HepG2 (cell line): Measurements from ENCODE around the gene RPS19BP1. TPM values are rescaled to one million over a fixed set of nuclear protein-coding genes. Genes with fewer than 3 reads are reported as not detected.

Experiments used
- ATAC-seq: fragments of 200-7000 bp; cut with Tn5 transposase; 3 replicates; pipeline ENCODE4 v1.9.1; 2020; ENCODE audit warnings: mild to moderate bottlenecking, moderate library complexity
- BruUV-seq: library from RNA; stranded (reverse); fragments of 400-500 nt; replicated peaks from 2 replicates; lab custom pipeline; 2021; lab: Mats Ljungman, UMichigan
- CTCF ChIA-PET: fragments of 300-600 bp; formaldehyde crosslinking; extraction: SDS; loops from one replicate; lab custom pipeline; 2021; ENCODE audit warnings: low total read pairs, inconsistent platforms, low intra/inter-chr PET ratio; lab: Yijun Ruan, JAX
- POLR2A ChIA-PET: fragments of 350-600 bp; sonication (Branson Sonifier 250); formaldehyde crosslinking; loops from one replicate; lab custom pipeline; 2020; ENCODE audit warnings: antibody characterized with exemption, inconsistent platforms; lab: Yijun Ruan, JAX
- DNase-seq: peaks from one replicate; pipeline ENCODE4 v3.0.0-alpha.2; 2015; ENCODE audit warnings: low spot score
- FAIRE-seq: peaks from 3 replicates; lab custom pipeline; 2011; peaks lifted over from hg19 to GRCh38; lab: Jason Lieb, UNC
- H2AFZ ChIP-seq: one replicate; pipeline ENCODE4 v1.6.1; 2011; ENCODE audit warnings: low read length, inconsistent platforms
- H3K27ac ChIP-seq: fragments of 300-600 bp; 3 replicates; pipeline ENCODE4 v1.8.0; 2011; ENCODE audit warnings: mixed run types, mild to moderate bottlenecking, mixed read lengths, low read length, inconsistent platforms; ENCODE audit not compliant: insufficient read depth; ENCODE audit errors: extremely low read length
- H3K27me3 ChIP-seq, 2 experiments: fragments of 200-600 bp in 1 of 2; 2 replicates in 1 of 2; 3 replicates in 1 of 2; pipeline versions ENCODE4 v1.6.0 to v1.8.0; 2011; ENCODE audit warnings: low read length in 2 of 2, mild to moderate bottlenecking in 2 of 2, moderate library complexity in 2 of 2, inconsistent platforms in 1 of 2; ENCODE audit not compliant: insufficient read depth in 2 of 2, control insufficient read depth in 1 of 2
- H3K36me3 ChIP-seq, 2 experiments: fragments of 200-600 bp in 1 of 2; replicated peaks in 1 of 2; 2 replicates in 1 of 2; 3 replicates in 1 of 2; pipeline versions ENCODE4 v1.5.1 to v1.8.0; 2011; ENCODE audit warnings: low read length in 2 of 2, inconsistent platforms in 1 of 2; ENCODE audit not compliant: insufficient read depth in 2 of 2, control insufficient read depth in 1 of 2
- H3K4me1 ChIP-seq: 2 replicates; pipeline ENCODE4 v1.5.1; 2012; ENCODE audit warnings: low read length, inconsistent platforms; ENCODE audit not compliant: insufficient read depth
- H3K4me2 ChIP-seq: 2 replicates; pipeline ENCODE4 v1.6.0; 2011; ENCODE audit warnings: low read depth, low read length, inconsistent platforms
- H3K4me3 ChIP-seq, 3 experiments: fragments of 200-600 bp in 1 of 3; sonication (generic), shearing (Covaris generic) in 1 of 3; replicated peaks in 1 of 3; 2 replicates each; pipeline ENCODE4 v1.5.1; 2011 to 2016; ENCODE audit warnings: low read length in 3 of 3, inconsistent platforms in 2 of 3, low read depth in 2 of 3, mild to moderate bottlenecking in 2 of 3, control low read depth in 1 of 3, mixed read lengths in 1 of 3; ENCODE audit not compliant: insufficient read depth in 1 of 3
- H3K79me2 ChIP-seq: one replicate; pipeline ENCODE4 v1.6.1; 2011; ENCODE audit warnings: low read length, inconsistent platforms; ENCODE audit not compliant: insufficient read depth
- H3K9ac ChIP-seq: 2 replicates; pipeline ENCODE4 v1.6.0; 2011; ENCODE audit warnings: mild to moderate bottlenecking, low read depth, low read length, inconsistent platforms; ENCODE audit not compliant: insufficient read depth
- H3K9me3 ChIP-seq: 2 replicates; pipeline ENCODE4 v1.5.1; 2012; ENCODE audit warnings: mild to moderate bottlenecking, low read length
- H4K20me1 ChIP-seq: 2 replicates; pipeline ENCODE4 v1.6.0; 2011; ENCODE audit warnings: inconsistent platforms, mild to moderate bottlenecking, low read length, moderate library complexity; ENCODE audit not compliant: insufficient read depth
- FOXC1 ChIP-seq: sonication (generic); formaldehyde crosslinking; IDR thresholded peaks from 2 replicates; pipeline ENCODE4 v1.8.0; 2022; ENCODE audit warnings: mild to moderate bottlenecking, missing genetic modification reagents, borderline replicate concordance
- MAX ChIP-seq: IDR thresholded peaks from 2 replicates; pipeline ENCODE4 v1.6.1; 2012; ENCODE audit warnings: inconsistent platforms
- NFIC ChIP-seq: IDR thresholded peaks from 2 replicates; pipeline ENCODE4 v1.6.1; 2012; ENCODE audit warnings: mild to moderate bottlenecking, low read length, inconsistent platforms
- NR2F6 ChIP-seq, 2 experiments: IDR thresholded peaks; 2 replicates each; pipeline ENCODE4 v1.6.1; 2016; ENCODE audit warnings: antibody characterized with exemption in 1 of 2, mild to moderate bottlenecking in 1 of 2
- REPIN1 ChIP-seq: sonication (generic); formaldehyde crosslinking; IDR thresholded peaks from 2 replicates; pipeline ENCODE4 v1.8.0; 2022; ENCODE audit warnings: missing genetic modification reagents, low read depth, mild to moderate bottlenecking, borderline replicate concordance
- SAFB2 ChIP-seq: sonication (generic); formaldehyde crosslinking; IDR thresholded peaks from 2 replicates; pipeline ENCODE4 v1.5.1; 2020; ENCODE audit warnings: missing genetic modification reagents, low read depth, mild to moderate bottlenecking, borderline replicate concordance
- SALL2 ChIP-seq: sonication (generic); formaldehyde crosslinking; IDR thresholded peaks from 2 replicates; pipeline ENCODE4 v1.8.1; 2023; ENCODE audit warnings: mild to moderate bottlenecking, missing genetic modification reagents, inconsistent platforms
- SP2 ChIP-seq: sonication (generic); formaldehyde crosslinking; IDR thresholded peaks from 2 replicates; pipeline ENCODE4 v1.5.1; 2020; ENCODE audit warnings: mild to moderate bottlenecking, missing genetic modification reagents
- TEF ChIP-seq: sonication (generic); formaldehyde crosslinking; IDR thresholded peaks from 2 replicates; pipeline ENCODE4 v1.5.0; 2020; ENCODE audit warnings: missing genetic modification reagents
- THYN1 ChIP-seq: sonication (generic); formaldehyde crosslinking; IDR thresholded peaks from 2 replicates; pipeline ENCODE4 v1.8.1; 2023; ENCODE audit warnings: low read depth, mild to moderate bottlenecking, moderate library complexity, missing genetic modification reagents, borderline replicate concordance
- ZFP41 ChIP-seq: sonication (generic); formaldehyde crosslinking; IDR thresholded peaks from 2 replicates; pipeline ENCODE4 v1.4.0; 2020; ENCODE audit warnings: mild to moderate bottlenecking, missing genetic modification reagents, borderline replicate concordance
- ZNF281 ChIP-seq: sonication (generic); formaldehyde crosslinking; IDR thresholded peaks from 2 replicates; pipeline ENCODE4 v1.4.0; 2020; ENCODE audit warnings: missing genetic modification reagents, borderline replicate concordance
- ZNF777 ChIP-seq: sonication (generic); formaldehyde crosslinking; IDR thresholded peaks from 2 replicates; pipeline ENCODE4 v1.4.0; 2020; ENCODE audit warnings: missing genetic modification reagents
- ZSCAN29 ChIP-seq: sonication (generic); formaldehyde crosslinking; conservative IDR thresholded peaks from 2 replicates; pipeline ENCODE4 v1.4.0; 2020; ENCODE audit warnings: mild to moderate bottlenecking, missing genetic modification reagents
- WGBS: methylation state at CpG from one replicate; pipeline ENCODE4 v1.1.6; 2017; ENCODE audit warnings: low lambda C conversion rate; 5-methylcytosine and 5-hydroxymethylcytosine counted together
- in situ Hi-C: cut with HindIII; loops from 2 replicates; pipeline ENCODE4 v1.10.0; 2017; ENCODE audit warnings: low pct_unique_long_range_greater_than_20kb; ENCODE audit not compliant: extremely low pct_ligation_motif_present
- intact Hi-C: fragments of 100-400 bp; cut with micrococcal nuclease; formaldehyde crosslinking; loops from one replicate; pipeline ENCODE4 v1.10.0; 2022; ENCODE audit not compliant: unreplicated experiment
- polyA plus RNA-seq, 8 experiments: library from polyadenylated mRNA; depleted of rRNA in 3 of 8; stranded (reverse) in 7 of 8; unstranded in 1 of 8; fragments of >200 nt; fragmentation: Illumina TruSeq in 4 of 8; extraction: Trizol in 4 of 8; gene quantifications; 2 replicates each; pipeline versions ENCODE4 v1.2.1 to v1.2.3, GENCODE V29; 2011 to 2016; ENCODE audit warnings: low read depth in 4 of 8, missing spikeins in 1 of 8, mixed read lengths in 1 of 8; ENCODE audit not compliant: insufficient read depth in 1 of 8
- total RNA-seq, 5 experiments: library from RNA; depleted of rRNA; stranded (reverse); fragments of >200 nt; fragmentation: Illumina TruSeq; extraction: Trizol; gene quantifications; 2 replicates each; pipeline ENCODE4 v1.2.3, GENCODE V29; 2016; ENCODE audit warnings: low read depth in 1 of 5

RPS19BP1 gene
- total and polyA plus RNA-seq, 2 of the 13 experiments (the other 11 are each of a cell fraction or from before 2014, with no cell fraction given): 44.3 to 81.3 TPM

- H3K9ac ChIP-seq: no peak overlapping the region
- TF ChIP-seq THYN1 (CRISPR knock-in tag) (no peak), FOXC1 (CRISPR knock-in tag) (no peak), ZNF777 (CRISPR knock-in tag) (no peak)
- 95% methylated on average over 6 of the region's 6 CpGs for WGBS
- H3K4me2 ChIP-seq: no peak overlapping the region
- POLR2A ChIA-PET: interaction anchor here (1.6 to 11.2 kb wide), 3 partner anchors 10 to 131 kb away, joined by 8 to 167 read pairs (median 75); partner anchors contain the start of genes ATF4, MIEF1 and TAB1
- peaks cover 21% of the 10 kb centered on the region for H3K79me2 ChIP-seq
- peaks cover 82% of the 10 kb centered on the region for H3K4me1 ChIP-seq
- peaks cover 2 to 15% of the 10 kb centered on the region in 2 experiments; a peak in 4 of 5 replicates for H3K36me3 ChIP-seq
- no peak overlapping the region for H2AFZ ChIP-seq
- H3K4me3 ChIP-seq: no peak overlapping the region
- H3K27ac ChIP-seq: no peak overlapping the region
- intact Hi-C loops: no loop called here
- DNase-seq (no peak), ATAC-seq (no peak), FAIRE-seq (no peak)
- CTCF ChIA-PET: interaction anchor here (1.6 to 3.3 kb wide), 2 partner anchors 34 to 37 kb away, joined by 18 to 24 read pairs; no protein-coding TSS in a partner anchor
- peaks cover 29% of the 10 kb centered on the region for H4K20me1 ChIP-seq
- BruUV-seq: no TSS peak
- in situ Hi-C loops: no loop called here
- no peaks in the 10 kb centered on the region for H3K9me3 ChIP-seq
- no peaks in the 10 kb centered on the region; a peak in 1 of 5 replicates for H3K27me3 ChIP-seq
Observed at GRCh38 chr22:39530116-39530515, 2.4 kb downstream of the RPS19BP1 start.

- 83% methylated on average over 1 of the region's 17 CpGs for WGBS
- no peak overlapping the region for H3K27ac ChIP-seq
- H3K9me3 ChIP-seq: no peaks in the 10 kb centered on the region
- BruUV-seq: no TSS peak
- peaks cover 21% of the 10 kb centered on the region for H3K79me2 ChIP-seq
- H3K36me3 ChIP-seq: peaks cover 2 to 15% of the 10 kb centered on the region in 2 experiments
- DNase-seq (no peak), FAIRE-seq (no peak), ATAC-seq (no peak)
- no peak overlapping the region for H3K9ac ChIP-seq
- H3K4me1 ChIP-seq: peaks cover 83% of the 10 kb centered on the region
- no peak overlapping the region for H2AFZ ChIP-seq
- H3K4me2 ChIP-seq: peak overlapping the region; percentile 59
- H4K20me1 ChIP-seq: peaks cover 36% of the 10 kb centered on the region
- H3K4me3 ChIP-seq: 0 out of 6 replicates have a peak overlapping the region, but pooled peaks of 1 of the 3 experiments have one; percentile 9
- ChIA-PET POLR2A (interaction anchor here (0.8 to 11.2 kb wide), 10 partner anchors 9 to 515 kb away, joined by 3 to 167 read pairs (median 6); partner anchors contain the start of genes ATF4, MIEF1, RPL3 and TAB1), CTCF (interaction anchor here (1.6 to 3.3 kb wide), 2 partner anchors 33 to 36 kb away, joined by 18 to 24 read pairs; no protein-coding TSS in a partner anchor)
- no peaks in the 10 kb centered on the region; a peak in 1 of 5 replicates for H3K27me3 ChIP-seq
- in situ Hi-C loops: no loop called here
- intact Hi-C loops: loop anchor here (1.0 kb wide), 1 partner anchor 36 kb away; no protein-coding TSS in a partner anchor
- no peak for TF ChIP-seq TEF (CRISPR knock-in tag)
- TF ChIP-seq SAFB2 (CRISPR knock-in tag): 0 out of 2 replicates have a peak, but pooled peaks have one; percentile 16
- no peak for TF ChIP-seq SP2 (CRISPR knock-in tag)
- TF ChIP-seq NFIC: no peak
- no peak for TF ChIP-seq SALL2
- no peak for TF ChIP-seq ZFP41 (CRISPR knock-in tag)
- TF ChIP-seq ZNF281 (CRISPR knock-in tag): no peak
- TF ChIP-seq REPIN1 (CRISPR knock-in tag): no peak
- TF ChIP-seq MAX: no peak
- TF ChIP-seq ZSCAN29 (CRISPR knock-in tag): no peak
- no peak for TF ChIP-seq NR2F6 (IDR thresholded peaks at IDR 0.05)
- no peak for TF ChIP-seq NR2F6 (CRISPR knock-in tag; IDR thresholded peaks at IDR 0.05)
Observed at GRCh38 chr22:39529487-39529851, 3.1 kb downstream of the RPS19BP1 start.
